Measurements from ENCODE around the gene AMN.

AMN gene

DNA sequence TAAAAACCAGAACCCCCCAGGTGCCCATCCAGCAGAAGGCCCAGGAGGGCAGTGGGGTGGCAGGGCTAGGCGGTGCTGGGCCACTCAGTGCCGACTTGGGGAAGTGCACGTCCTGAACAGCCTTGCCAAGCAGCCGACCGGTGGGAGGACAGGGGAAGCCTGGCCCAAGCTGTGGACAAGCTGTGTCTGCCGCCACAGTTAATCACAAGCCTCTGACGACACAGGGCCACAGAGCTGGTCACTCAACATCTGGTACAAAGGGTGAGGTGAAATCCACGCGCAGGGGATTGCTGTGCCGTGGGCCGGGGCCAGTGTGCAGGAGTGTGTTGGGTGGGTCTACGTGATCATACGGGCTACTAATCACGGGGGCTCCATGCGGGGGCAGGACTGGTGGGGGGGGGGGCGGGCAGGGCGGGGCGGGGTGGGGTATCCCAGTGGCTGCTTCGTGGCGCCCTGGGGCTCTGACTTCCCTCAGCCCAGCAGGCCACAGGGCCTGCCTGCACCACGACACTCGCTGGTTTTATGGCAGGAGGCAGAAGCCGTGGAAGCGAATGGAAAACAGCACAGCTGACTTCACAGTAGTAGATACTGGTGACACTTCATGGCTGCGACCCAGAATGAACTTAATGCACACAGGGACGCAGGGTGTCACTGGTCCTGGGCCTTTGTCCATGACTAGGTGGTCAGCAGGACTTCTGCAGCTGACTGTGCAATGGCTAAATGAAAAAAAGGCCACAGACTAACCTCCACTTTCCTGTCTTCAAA, 10.2 kb downstream of the AMN start:
- ATAC-seq (replicated peaks) (no peak), DNase-seq (no peak)
- Mint-ChIP-seq H3K4me3 (no peak overlapping the region), H3K4me1 (peaks cover 8 to 20% of the 10 kb centered on the region in 2 donors), H3K36me3 (peaks cover 15 to 21% of the 10 kb centered on the region in 2 donors), H3K9me3 (no peaks in the 10 kb centered on the region), H3K27me3 (peaks cover 4 to 15% of the 10 kb centered on the region in 2 donors), H3K27ac (no peak overlapping the region)

DNA sequence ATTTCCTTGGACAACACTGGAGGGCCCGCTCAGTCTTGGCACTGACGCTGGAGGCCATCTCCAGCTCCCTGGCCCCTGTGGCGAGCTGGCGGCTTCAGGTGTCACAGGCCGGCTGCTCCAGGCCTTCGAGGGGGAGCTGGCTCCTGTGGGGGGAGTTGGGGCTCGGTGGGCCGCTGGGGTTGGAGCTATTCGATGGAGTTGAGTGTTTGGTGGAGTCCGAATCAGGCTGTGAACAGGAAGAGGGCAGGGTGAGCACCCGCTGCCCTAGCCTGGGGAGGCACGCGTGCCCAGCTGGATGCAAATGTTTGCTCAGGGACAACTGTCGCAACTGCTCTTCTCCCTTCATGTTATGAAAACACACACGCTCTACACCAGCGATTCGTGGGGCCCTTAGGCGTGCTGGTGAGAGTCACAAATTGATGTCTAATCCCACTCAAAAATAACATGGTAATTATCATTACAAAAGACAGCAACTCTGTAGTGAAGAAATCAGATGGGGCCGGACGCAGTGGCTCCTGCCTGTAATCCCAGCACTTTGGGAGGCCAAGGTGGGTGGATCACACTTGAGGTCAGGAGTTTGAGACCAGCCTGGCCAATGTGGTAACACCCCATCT, 11.3 kb downstream of the AMN start:
- DNase-seq (no peak), ATAC-seq (replicated peaks) (no peak)
- Mint-ChIP-seq H3K4me1 (peaks cover 8 to 12% of the 10 kb centered on the region in 2 donors), H3K4me3 (no peak overlapping the region), H3K36me3 (peaks cover 15 to 25% of the 10 kb centered on the region in 2 donors), H3K9me3 (no peaks in the 10 kb centered on the region), H3K27me3 (peaks cover 4 to 7% of the 10 kb centered on the region in 2 donors), H3K27ac (no peak overlapping the region)

DNA sequence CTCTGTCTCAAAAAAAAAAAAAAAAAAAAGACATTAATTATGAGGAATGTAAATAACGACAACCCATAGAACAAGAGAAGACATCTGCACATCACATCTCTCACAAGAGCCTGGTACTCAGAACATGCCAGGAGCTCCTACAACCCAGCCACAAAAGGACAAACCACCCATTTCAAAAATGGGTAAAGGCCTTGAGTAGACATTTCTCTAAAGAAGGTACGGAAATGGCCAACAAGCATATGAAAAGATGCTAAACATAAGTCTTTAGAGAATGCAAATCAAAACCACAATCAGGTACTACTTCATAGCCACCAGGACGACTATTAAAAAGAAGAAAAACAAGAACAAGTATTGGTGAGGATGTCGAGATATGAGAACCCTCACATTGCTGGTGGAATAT, 13.3 kb downstream of the AMN start:
- Mint-ChIP-seq H3K36me3 (peaks cover 23 to 37% of the 10 kb centered on the region in 2 donors), H3K4me3 (no peak overlapping the region), H3K9me3 (no peaks in the 10 kb centered on the region), H3K4me1 (peaks cover 4 to 5% of the 10 kb centered on the region in 2 donors), H3K27me3 (peaks cover 1 to 3% of the 10 kb centered on the region in 2 donors), H3K27ac (no peak overlapping the region)
- no peak for DNase-seq
- no peak for ATAC-seq (replicated peaks)

DNA sequence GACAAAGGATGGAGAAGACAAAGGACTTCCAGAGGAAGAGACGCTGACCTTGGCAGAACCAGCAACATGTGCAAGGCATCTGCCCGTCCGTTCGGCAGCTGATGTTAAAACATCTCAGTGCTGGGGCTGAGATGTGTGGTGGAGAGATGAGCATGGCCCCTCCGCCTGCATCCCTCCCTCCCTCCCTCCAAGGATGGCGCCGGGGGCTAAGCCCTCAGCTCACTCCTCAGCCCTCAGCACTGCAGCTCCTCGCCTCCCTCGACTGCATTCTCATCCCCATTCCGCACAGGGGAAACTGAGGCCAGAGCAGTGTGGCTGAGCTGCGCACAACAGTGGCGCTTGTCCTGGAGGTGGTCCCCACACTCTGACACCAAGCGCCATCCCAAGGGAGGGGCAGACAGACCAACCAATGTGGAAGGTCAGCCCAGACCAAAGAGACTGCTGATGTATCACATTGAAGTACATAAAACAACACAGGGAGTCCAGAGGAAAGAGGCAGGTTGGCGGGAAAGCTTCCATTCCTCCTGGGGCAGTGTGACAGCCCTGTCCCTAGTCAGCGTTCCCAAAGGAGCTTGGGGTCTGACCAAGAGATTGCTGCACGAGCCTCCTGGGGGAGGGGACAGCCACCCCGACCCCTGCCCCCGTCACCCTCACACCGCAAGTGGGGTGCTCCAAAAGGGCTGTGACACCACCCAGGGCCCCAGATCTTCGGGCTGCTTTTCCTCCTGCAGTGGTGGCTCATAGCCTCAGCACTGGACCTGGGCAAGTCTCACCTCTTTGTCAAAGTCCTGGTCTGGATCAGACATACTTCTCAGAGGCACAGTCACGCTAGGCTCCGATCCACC, 15.1 kb downstream of the AMN start:
- DNase-seq (no peak), ATAC-seq (replicated peaks) (no peak)
- H3K27ac Mint-ChIP-seq = no peak overlapping the region
- H3K9me3 Mint-ChIP-seq = no peaks in the 10 kb centered on the region
- H3K36me3 Mint-ChIP-seq = peaks cover 25 to 50% of the 10 kb centered on the region in 2 donors
- peaks cover 2 to 5% of the 10 kb centered on the region in 2 donors for H3K4me1 Mint-ChIP-seq
- H3K4me3 Mint-ChIP-seq = no peak overlapping the region
- no peaks in the 10 kb centered on the region for H3K27me3 Mint-ChIP-seq

DNA sequence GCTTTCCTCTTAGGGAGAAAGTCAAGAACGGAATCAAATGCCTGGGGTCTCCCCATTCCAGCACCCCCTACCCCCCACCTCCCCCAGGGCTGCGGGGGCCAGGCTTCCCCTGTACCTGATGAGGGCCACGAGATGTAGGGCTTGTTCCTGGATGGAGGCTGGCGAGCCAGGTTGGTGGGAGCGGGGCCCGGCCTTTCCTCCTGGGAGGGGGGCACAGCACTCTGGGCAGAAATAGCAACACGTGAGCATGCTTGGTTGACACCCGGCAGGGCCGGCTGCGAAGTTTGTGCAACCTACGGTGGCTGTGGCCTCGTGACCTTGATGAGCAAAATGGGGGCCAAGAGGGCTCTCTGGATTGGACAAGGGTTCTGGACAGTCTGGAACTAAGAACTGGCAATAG, 15.7 kb downstream of the AMN start:
- no peak overlapping the region for H3K27ac Mint-ChIP-seq
- no peak for ATAC-seq (replicated peaks)
- no peaks in the 10 kb centered on the region for H3K9me3 Mint-ChIP-seq
- H3K4me1 Mint-ChIP-seq = peaks cover 2 to 5% of the 10 kb centered on the region in 2 donors
- peaks cover 25 to 51% of the 10 kb centered on the region in 2 donors for H3K36me3 Mint-ChIP-seq
- no peak overlapping the region for H3K4me3 Mint-ChIP-seq
- DNase-seq = no peak
- H3K27me3 Mint-ChIP-seq = no peaks in the 10 kb centered on the region

DNA sequence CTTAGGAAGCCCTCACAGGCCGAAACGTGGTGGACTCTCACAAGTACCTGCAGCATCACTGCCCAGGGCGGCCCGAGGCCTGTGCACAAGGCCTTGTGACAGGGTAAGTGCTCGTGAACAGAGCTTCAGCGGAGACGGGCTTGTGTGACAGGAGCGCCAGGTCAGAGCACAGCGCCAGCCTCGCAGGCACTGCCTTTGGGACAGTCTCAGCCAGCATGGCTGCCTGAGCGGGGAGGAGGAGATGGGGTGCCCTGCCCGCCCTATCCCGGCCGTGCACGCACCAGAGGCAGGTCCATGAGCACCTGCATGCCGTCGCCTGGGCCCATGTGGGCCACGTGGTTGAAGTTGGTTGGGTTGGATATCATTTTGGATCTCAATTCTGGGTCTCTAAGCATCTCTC, 16.9 kb downstream of the AMN start:
- ATAC-seq (replicated peaks) = no peak
- Mint-ChIP-seq H3K9me3 (no peaks in the 10 kb centered on the region), H3K4me3 (no peak overlapping the region), H3K4me1 (peaks cover 2 to 5% of the 10 kb centered on the region in 2 donors), H3K27me3 (no peaks in the 10 kb centered on the region), H3K36me3 (peaks cover 29 to 53% of the 10 kb centered on the region in 2 donors), H3K27ac (no peak overlapping the region)
- DNase-seq = no peak

DNA sequence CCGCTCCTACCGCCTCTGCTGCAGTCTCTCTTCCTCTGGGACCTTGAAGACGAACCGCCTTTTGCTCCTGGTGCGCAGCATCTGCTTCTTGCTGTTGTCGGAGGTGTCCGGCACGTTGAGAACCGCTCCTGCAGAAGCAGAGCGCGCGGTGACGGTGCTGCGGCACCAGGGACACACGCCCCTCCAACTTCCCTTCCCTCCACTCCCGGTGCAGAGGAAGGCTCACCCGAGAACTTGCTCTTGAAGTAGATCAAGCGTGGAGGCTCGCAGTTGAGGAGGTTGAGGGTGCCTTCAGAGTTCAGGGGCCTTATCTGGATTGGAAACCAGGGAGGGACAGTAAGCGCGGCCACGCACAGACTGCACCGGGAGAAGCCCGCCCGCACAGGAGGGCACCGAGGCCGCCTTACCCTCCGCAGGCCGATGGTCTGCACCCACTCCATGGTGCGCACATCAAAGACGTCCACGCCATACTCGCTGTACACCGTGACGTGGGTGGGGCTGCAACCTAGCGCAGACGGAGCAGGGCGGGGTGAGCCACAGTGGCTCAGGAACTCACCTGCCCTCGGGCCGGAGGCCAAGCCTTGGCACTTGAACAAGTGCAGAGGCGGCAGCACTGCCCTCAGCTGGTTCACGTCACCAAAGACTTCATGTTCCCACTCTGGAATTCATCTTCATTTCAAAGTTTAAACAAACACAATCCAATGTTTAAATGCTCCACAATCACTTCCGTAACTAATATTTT, 17.5 kb downstream of the AMN start:
- no peak overlapping the region for H3K27ac Mint-ChIP-seq
- ATAC-seq (replicated peaks) (no peak), DNase-seq (no peak)
- H3K27me3 Mint-ChIP-seq = no peaks in the 10 kb centered on the region
- no peaks in the 10 kb centered on the region for H3K9me3 Mint-ChIP-seq
- no peak overlapping the region for H3K4me3 Mint-ChIP-seq
- peaks cover 33 to 56% of the 10 kb centered on the region in 2 donors for H3K36me3 Mint-ChIP-seq
- H3K4me1 Mint-ChIP-seq = peaks cover 2 to 5% of the 10 kb centered on the region in 2 donors

DNA sequence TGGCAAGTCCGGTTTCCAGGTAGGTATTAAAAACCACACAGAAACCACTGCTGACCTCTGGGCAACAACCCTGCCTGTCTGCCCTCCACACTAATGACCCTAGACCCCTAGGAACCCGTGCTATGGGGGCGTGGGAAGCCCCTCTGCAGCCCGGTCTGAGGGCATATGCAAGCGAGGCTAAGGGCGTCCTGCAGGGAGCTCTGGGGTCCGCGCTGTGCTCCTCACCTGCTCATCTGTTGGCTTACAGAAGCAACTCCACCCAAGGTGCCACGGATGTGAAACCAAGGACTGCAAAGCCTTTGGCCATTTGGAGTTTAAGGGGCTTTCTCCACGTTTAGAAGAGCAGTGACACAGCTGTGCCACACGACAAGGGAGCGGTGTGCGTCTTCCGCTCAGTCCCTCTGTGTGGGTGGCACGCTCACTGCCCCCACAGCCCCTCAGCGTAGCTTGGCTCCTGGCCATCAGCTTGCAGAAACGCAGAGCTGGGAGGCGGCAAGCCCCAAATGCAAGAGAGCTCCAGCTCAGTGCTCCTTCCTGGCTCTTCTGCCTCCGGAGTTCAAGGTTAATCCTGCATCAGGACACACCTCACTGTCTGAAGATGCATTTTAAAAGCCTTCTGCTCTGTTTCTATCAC, 18.4 kb downstream of the AMN start:
- H3K4me3 Mint-ChIP-seq = no peak overlapping the region
- H3K27ac Mint-ChIP-seq = no peak overlapping the region
- H3K4me1 Mint-ChIP-seq = peaks cover 2 to 5% of the 10 kb centered on the region in 2 donors
- H3K27me3 Mint-ChIP-seq = no peaks in the 10 kb centered on the region
- ATAC-seq (replicated peaks) (no peak), DNase-seq (no peak)
- no peaks in the 10 kb centered on the region for H3K9me3 Mint-ChIP-seq
- H3K36me3 Mint-ChIP-seq = peaks cover 37 to 64% of the 10 kb centered on the region in 2 donors

DNA sequence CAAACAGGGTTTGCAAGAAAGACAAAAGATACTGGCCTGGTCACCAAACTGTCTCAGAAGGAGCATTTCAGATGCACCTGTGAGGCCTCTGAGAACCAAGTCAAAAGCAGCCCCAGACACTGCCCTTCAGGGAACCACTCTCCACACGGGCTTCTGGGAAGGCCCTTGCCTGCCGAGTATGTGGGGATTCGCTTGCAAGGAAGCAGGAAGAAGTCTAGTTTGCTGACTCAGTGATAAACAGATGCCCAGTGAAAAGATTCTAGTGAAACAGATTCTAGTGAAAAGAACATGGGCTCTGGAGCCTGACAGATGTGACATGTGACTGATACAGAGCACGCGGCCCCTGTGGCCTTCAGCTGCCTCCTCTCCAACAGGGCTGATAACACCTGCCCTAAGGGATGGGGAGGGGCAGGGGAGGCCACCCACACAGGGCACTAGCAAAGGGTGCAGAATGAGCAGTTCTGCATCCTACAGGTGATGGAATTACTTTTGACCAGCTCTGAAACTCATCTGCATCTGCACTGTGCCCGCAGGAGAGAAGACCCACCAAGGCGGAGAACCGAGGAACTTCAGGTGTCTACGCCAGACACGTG, 19.1 kb downstream of the AMN start:
- DNase-seq = no peak
- H3K4me3 Mint-ChIP-seq = no peak overlapping the region
- no peaks in the 10 kb centered on the region for H3K4me1 Mint-ChIP-seq
- ATAC-seq (replicated peaks) = peak; percentile 53 to 54
- no peak overlapping the region for H3K27ac Mint-ChIP-seq
- H3K9me3 Mint-ChIP-seq = no peaks in the 10 kb centered on the region
- no peaks in the 10 kb centered on the region for H3K27me3 Mint-ChIP-seq
- peaks cover 41 to 65% of the 10 kb centered on the region in 2 donors for H3K36me3 Mint-ChIP-seq

DNA sequence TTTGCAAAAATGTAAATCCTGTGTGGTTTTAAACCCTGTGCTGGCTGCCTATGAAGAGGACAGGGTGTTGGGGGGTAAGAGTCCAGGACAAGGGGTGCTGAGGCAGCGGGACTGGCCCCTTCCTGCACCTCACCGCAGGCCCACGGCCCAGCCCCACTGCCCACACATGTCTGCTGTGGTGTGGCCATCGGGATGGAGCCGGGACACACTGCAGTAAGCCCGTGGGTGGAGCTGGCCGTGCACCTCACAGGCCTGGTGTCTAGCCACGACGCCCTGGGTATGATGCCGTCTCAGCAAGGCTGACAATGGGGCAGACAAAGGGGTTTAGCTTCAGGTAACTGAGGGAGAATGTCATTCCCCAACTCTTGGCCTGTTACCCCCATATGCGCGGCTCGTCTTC, 19.6 kb downstream of the AMN start:
- Mint-ChIP-seq H3K27me3 (no peaks in the 10 kb centered on the region), H3K27ac (peak overlapping the region; percentile 25), H3K9me3 (no peaks in the 10 kb centered on the region), H3K4me3 (no peak overlapping the region), H3K4me1 (no peaks in the 10 kb centered on the region), H3K36me3 (peaks cover 39 to 65% of the 10 kb centered on the region in 2 donors)
- DNase-seq (no peak), ATAC-seq (replicated peaks) (no peak)

DNA sequence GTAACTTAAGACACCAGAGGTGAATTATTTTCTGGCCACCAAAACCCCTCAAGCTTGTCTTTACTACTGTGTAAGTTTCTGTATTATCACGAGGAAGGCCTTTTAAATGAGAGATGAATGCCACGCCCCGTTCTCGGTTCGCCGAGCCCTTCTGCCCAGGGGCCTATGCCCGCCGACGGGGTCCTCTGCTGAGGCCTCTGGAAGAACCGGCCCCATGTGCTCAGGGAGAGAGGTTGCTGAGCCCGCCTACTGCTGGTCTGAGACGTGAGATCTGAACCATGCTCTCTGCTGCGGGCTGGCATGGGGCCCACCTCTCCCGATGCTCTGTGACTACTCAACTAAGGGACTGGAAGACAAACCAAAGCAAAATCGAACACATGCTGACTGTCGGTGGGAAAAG, 21.0 kb downstream of the AMN start:
- H3K4me1 Mint-ChIP-seq = no peaks in the 10 kb centered on the region
- no peaks in the 10 kb centered on the region for H3K9me3 Mint-ChIP-seq
- no peaks in the 10 kb centered on the region for H3K27me3 Mint-ChIP-seq
- H3K36me3 Mint-ChIP-seq = peaks cover 41 to 65% of the 10 kb centered on the region in 2 donors
- peak overlapping the region in 1 of 2 donors; percentile 47 for H3K4me3 Mint-ChIP-seq
- DNase-seq (no peak), ATAC-seq (replicated peaks) (no peak)
- H3K27ac Mint-ChIP-seq = no peak overlapping the region

DNA sequence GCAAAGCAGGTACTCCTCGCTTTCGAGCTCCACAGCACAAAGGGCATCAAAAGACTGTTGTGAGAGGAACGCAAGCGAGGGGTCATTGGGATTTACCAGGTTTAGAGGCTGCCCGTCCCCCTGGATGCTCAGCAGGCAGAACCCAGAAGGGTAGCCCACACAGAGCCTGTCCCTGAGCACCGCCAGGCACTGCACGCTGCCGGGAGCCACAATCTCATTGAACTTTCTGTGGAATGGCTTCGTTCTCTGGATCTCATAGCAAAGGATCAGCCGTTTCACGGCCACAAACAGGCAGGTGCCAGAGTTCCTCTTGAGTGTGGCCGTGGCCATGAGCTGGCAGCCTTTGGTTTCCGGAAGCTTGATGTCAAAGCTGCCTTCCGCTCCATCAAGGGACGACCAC, 21.5 kb downstream of the AMN start:
- no peaks in the 10 kb centered on the region for H3K27me3 Mint-ChIP-seq
- H3K36me3 Mint-ChIP-seq = peaks cover 45 to 69% of the 10 kb centered on the region in 2 donors
- H3K9me3 Mint-ChIP-seq = no peaks in the 10 kb centered on the region
- H3K4me3 Mint-ChIP-seq = no peak overlapping the region
- H3K27ac Mint-ChIP-seq = no peak overlapping the region
- peaks cover 4 to 5% of the 10 kb centered on the region in 2 donors for H3K4me1 Mint-ChIP-seq
- no peak for ATAC-seq (replicated peaks)
- no peak for DNase-seq

All from stimulated activated naive B cell treated with anti-CD40 and anti-IgM and Interleukin-4, amounts not matched to agents 10 μg/mL and 1 μg/mL and 100 μg/mL, for 72 hours (primary cell).